GM23338 (cell line): ENCODE measurements around the gene CXCL1. TPM values are rescaled to one million over a fixed set of nuclear protein-coding genes. Genes with fewer than 3 reads are reported as not detected.

Source experiments
- ATAC-seq: fragments of 200-7000 bp; cut with Tn5 transposase; 3 replicates; pipeline ENCODE4 v1.9.1; 2020
- DNase-seq: peaks from one replicate; pipeline ENCODE4 v3.0.0-alpha.2; 2015; ENCODE audit warnings: low spot score
- H2AFZ ChIP-seq: fragments of 200-600 bp; sonication (generic); 2 replicates; pipeline ENCODE4 v1.8.0; 2016; ENCODE audit warnings: antibody characterized with exemption, mild to moderate bottlenecking, moderate library complexity
- H3F3A ChIP-seq: fragments of 200-600 bp; sonication (generic); replicated peaks from 2 replicates; pipeline ENCODE4 v1.8.0; 2017; ENCODE audit warnings: antibody characterized with exemption, mixed run types, low read depth
- H3K27ac ChIP-seq: fragments of 200-600 bp; sonication (generic); 2 replicates; pipeline ENCODE4 v1.6.1; 2016; ENCODE audit warnings: low read depth
- H3K27me3 ChIP-seq: fragments of 200-600 bp; sonication (generic); 2 replicates; pipeline ENCODE4 v1.8.0; 2016; ENCODE audit warnings: mild to moderate bottlenecking, mixed run types, moderate library complexity; ENCODE audit not compliant: insufficient read depth
- H3K36me3 ChIP-seq: fragments of 200-600 bp; sonication (generic); 2 replicates; pipeline ENCODE4 v1.8.0; 2016; ENCODE audit warnings: mild to moderate bottlenecking; ENCODE audit not compliant: insufficient read depth
- H3K4me1 ChIP-seq: fragments of 200-600 bp; sonication (generic); 2 replicates; pipeline ENCODE4 v1.8.0; 2016; ENCODE audit warnings: mild to moderate bottlenecking, moderate library complexity; ENCODE audit not compliant: insufficient read depth
- H3K4me2 ChIP-seq: fragments of 200-600 bp; sonication (generic); 2 replicates; pipeline ENCODE4 v1.7.1; 2017; ENCODE audit warnings: mixed run types
- H3K4me3 ChIP-seq: fragments of 200-600 bp; sonication (generic); 2 replicates; pipeline ENCODE4 v1.6.1; 2016; ENCODE audit warnings: mixed run types
- H3K79me2 ChIP-seq: fragments of 200-600 bp; sonication (generic); replicated peaks from 2 replicates; pipeline ENCODE4 v1.8.0; 2017; ENCODE audit warnings: mild to moderate bottlenecking; ENCODE audit not compliant: insufficient read depth
- H3K9me2 ChIP-seq: fragments of 200-600 bp; sonication (generic); 2 replicates; pipeline ENCODE4 v1.8.0; 2017; ENCODE audit not compliant: insufficient read depth
- H4K20me1 ChIP-seq: fragments of 200-600 bp; sonication (generic); replicated peaks from 2 replicates; pipeline ENCODE4 v1.8.0; 2017; ENCODE audit warnings: mild to moderate bottlenecking; ENCODE audit not compliant: insufficient read depth
- H3K27ac Mint-ChIP-seq: 2 replicates; pipeline ENCODE4 v1.8.0; 2020; ENCODE audit warnings: inconsistent platforms, mild to moderate bottlenecking, moderate library complexity, mixed read lengths
- H3K27me3 Mint-ChIP-seq: 3 replicates; pipeline ENCODE4 v1.8.0; 2022; ENCODE audit warnings: low read depth, mild to moderate bottlenecking, moderate library complexity, mixed read lengths, inconsistent platforms; ENCODE audit not compliant: insufficient read depth, poor library complexity
- H3K36me3 Mint-ChIP-seq: 3 replicates; pipeline ENCODE4 v1.8.0; 2021; ENCODE audit warnings: low read depth, mild to moderate bottlenecking, inconsistent platforms, moderate library complexity, mixed read lengths
- H3K4me1 Mint-ChIP-seq: 3 replicates; pipeline ENCODE4 v1.8.0; 2020; ENCODE audit warnings: mild to moderate bottlenecking, inconsistent platforms, mixed read lengths
- H3K4me3 Mint-ChIP-seq: 3 replicates; pipeline ENCODE4 v1.8.0; 2021; ENCODE audit warnings: moderate library complexity, mild to moderate bottlenecking, inconsistent platforms, mixed read lengths
- H3K9me3 Mint-ChIP-seq: 3 replicates; pipeline ENCODE4 v1.8.0; 2020; ENCODE audit warnings: moderate library complexity, mild to moderate bottlenecking, inconsistent platforms, mixed read lengths
- CTCF ChIP-seq, 2 experiments: fragments of 200-600 bp in 1 of 2; sonication (generic) in 1 of 2; conservative IDR thresholded peaks; 2 replicates each; pipeline versions ENCODE4 v1.5.1 to v1.6.1; 2016 to 2017; ENCODE audit warnings: antibody characterized with exemption in 2 of 2, low read depth in 2 of 2, mild to moderate bottlenecking in 2 of 2, moderate library complexity in 1 of 2
- EZH2 ChIP-seq: fragments of 200-600 bp; sonication (generic); IDR thresholded peaks from one replicate; pipeline ENCODE4 v1.8.0; 2017; ENCODE audit warnings: antibody characterized with exemption, mild to moderate bottlenecking, low read depth; ENCODE audit not compliant: unreplicated experiment
- JUNB ChIP-seq: IDR thresholded peaks from one replicate; pipeline ENCODE4 v1.6.1; 2016; ENCODE audit warnings: antibody characterized with exemption; ENCODE audit not compliant: unreplicated experiment
- POLR2AphosphoS5 ChIP-seq: IDR thresholded peaks from 2 replicates; pipeline ENCODE4 v1.6.1; 2016; ENCODE audit warnings: antibody characterized with exemption, low read depth
- ZNF462 ChIP-seq: fragments of 250-450 bp; sonication (Bioruptor Pico); IDR thresholded peaks from 2 replicates; pipeline ENCODE4 v1.5.0; 2020; ENCODE audit warnings: mild to moderate bottlenecking, moderate library complexity
- long read RNA-seq: library from polyadenylated mRNA; unstranded; transcript quantifications from one replicate; pipeline ENCODE4 v2.0.0, GENCODE V29; 2020; ENCODE audit not compliant: unreplicated experiment
- polyA plus RNA-seq: library from polyadenylated mRNA; unstranded; fragments of >200 nt; fragmentation: Nextera tagmentation; extraction: Ambion mirVana; gene quantifications from 2 replicates; pipeline ENCODE4 v1.2.1, GENCODE V29; 2016
- total RNA-seq: library from RNA; depleted of rRNA; stranded (reverse); fragments of >200 nt; shearing (Covaris generic); gene quantifications from 2 replicates; pipeline ENCODE4 v1.2.3, GENCODE V29; 2014; rRNA removed

Gene CXCL1
- total RNA-seq (1.6 and 1.9 TPM in 2 replicates), polyA plus RNA-seq (2.1 and 2.5 TPM in 2 replicates)
- long read RNA-seq, partial matches to known transcripts: 0 of 2 reads
- long read RNA-seq, other reads (novel, unspliced or antisense): 0 of 2 reads

GRCh38 chr4:73869130-73870055, at the start of gene CXCL1:
TSS of gene CXCL1 (plus strand) at chr4:73869393. CDS start at chr4:73869471, 78 bp downstream.
- H3K4me1 Mint-ChIP-seq: peaks cover 25% of the 10 kb centered on the region
- peak; percentile 79 for DNase-seq
- Histone ChIP-seq H4K20me1 (no peaks in the 10 kb centered on the region), H3K4me1 (peaks cover 18% of the 10 kb centered on the region), H2AFZ (peak within 1 kb of the TSS; percentile 87), H3K36me3 (no peaks in the 10 kb centered on the region), H3K9me2 (no peaks in the 10 kb centered on the region), H3K79me2 (no peaks in the 10 kb centered on the region), H3K4me3 (peak within 1 kb of the TSS; percentile 80), H3K4me2 (peak within 1 kb of the TSS; percentile 89), H3K27me3 (peaks cover 23% of the 10 kb centered on the region), H3F3A (no peaks in the 10 kb centered on the region; the same call in 1 of the 2 replicates), H3K27ac (no peak within 1 kb of the TSS)
- H3K36me3 Mint-ChIP-seq: no peaks in the 10 kb centered on the region
- peak within 1 kb of the TSS; percentile 76 for H3K4me3 Mint-ChIP-seq
- TF ChIP-seq CTCF (conservative IDR thresholded peaks at IDR 0.05; ENCODE audit: low read depth in 2 of 2) (peak in 1 of 2 experiments; percentile 55; a peak in 2 of 4 replicates), JUNB (no peak), POLR2AphosphoS5 (peak; percentile 31), EZH2 (no peak)
- no peaks in the 10 kb centered on the region for H3K9me3 Mint-ChIP-seq
- ATAC-seq: peak; percentile 89
- peaks cover 12% of the 10 kb centered on the region for H3K27me3 Mint-ChIP-seq
- H3K27ac Mint-ChIP-seq: peak within 1 kb of the TSS; percentile 18; the same call in 1 of the 2 replicates

- TF ChIP-seq JUNB (no peak), CTCF (conservative IDR thresholded peaks at IDR 0.05; ENCODE audit: low read depth in 2 of 2) (no peak), POLR2AphosphoS5 (no peak), ZNF462 (CRISPR knock-in tag) (no peak)
- peaks cover 14% of the 10 kb centered on the region for H3K9me2 ChIP-seq
- DNase-seq: no peak
- no peak overlapping the region for H3K4me3 Mint-ChIP-seq
- no peaks in the 10 kb centered on the region for H3K27me3 ChIP-seq
- H3K79me2 ChIP-seq: no peaks in the 10 kb centered on the region
- H3K27ac ChIP-seq: no peak overlapping the region
- H4K20me1 ChIP-seq: no peaks in the 10 kb centered on the region
- no peak overlapping the region for H3K4me3 ChIP-seq
- H3K4me1 ChIP-seq: peaks cover 10% of the 10 kb centered on the region
- ATAC-seq: no peak
- H3K27ac Mint-ChIP-seq: no peak overlapping the region
- no peaks in the 10 kb centered on the region for H3F3A ChIP-seq
- H3K4me2 ChIP-seq: no peak overlapping the region
- no peak overlapping the region; the same call in 1 of the 2 replicates for H2AFZ ChIP-seq
- no peaks in the 10 kb centered on the region; the same call in 2 of the 3 replicates for H3K36me3 Mint-ChIP-seq
- no peaks in the 10 kb centered on the region; the same call in 2 of the 3 replicates for H3K9me3 Mint-ChIP-seq
- H3K4me1 Mint-ChIP-seq: peaks cover 11% of the 10 kb centered on the region
- H3K36me3 ChIP-seq: no peaks in the 10 kb centered on the region
- H3K27me3 Mint-ChIP-seq: no peaks in the 10 kb centered on the region
These were observed 47.9 kb upstream of the CXCL1 start for GRCh38 chr4:73821325-73821724.
